Lung (tissue), 12 donors: ENCODE results near the gene MEF2C. TPM values are rescaled to one million over a fixed set of nuclear protein-coding genes. Genes with fewer than 3 reads are reported as not detected.

Source experiments
- ATAC-seq: fragments of 200-7000 bp; cut with Tn5 transposase; one replicate; pipeline ENCODE4 v1.9.1; 2020; ENCODE audit warnings: moderate number of reproducible peaks; ENCODE audit not compliant: insufficient read depth, low FRiP score
- DNase-seq, 3 donors: peaks; one replicate each; pipeline ENCODE4 v3.0.0-alpha.2; 2013 to 2017
- H3K27ac ChIP-seq, 2 donors: one replicate each; pipeline ENCODE4 v1.5.1; 2013; ENCODE audit warnings: mild to moderate bottlenecking in 2 of 2, moderate library complexity in 2 of 2, control low read depth in 1 of 2, inconsistent platforms in 1 of 2, low read depth in 1 of 2, low read length in 1 of 2
- H3K27me3 ChIP-seq, 3 donors: one replicate each; pipeline ENCODE4 v1.5.1; 2013; ENCODE audit warnings: low read length in 2 of 3; ENCODE audit not compliant: control insufficient read depth in 3 of 3, insufficient read depth in 3 of 3
- H3K36me3 ChIP-seq, 4 donors: one replicate each; pipeline ENCODE4 v1.5.1; 2013; ENCODE audit warnings: low read length in 4 of 4, mild to moderate bottlenecking in 1 of 4, moderate library complexity in 1 of 4; ENCODE audit not compliant: control insufficient read depth in 4 of 4, insufficient read depth in 4 of 4
- H3K4me1 ChIP-seq, 5 donors: one replicate each; pipeline ENCODE4 v1.5.1; 2013; ENCODE audit warnings: low read length in 5 of 5, mild to moderate bottlenecking in 2 of 5, moderate library complexity in 1 of 5; ENCODE audit not compliant: control insufficient read depth in 5 of 5, insufficient read depth in 5 of 5
- H3K4me3 ChIP-seq: one replicate; pipeline ENCODE4 v1.5.1; 2013; ENCODE audit warnings: mild to moderate bottlenecking, control low read depth, moderate library complexity
- H3K9ac ChIP-seq, 2 donors: one replicate each; pipeline ENCODE4 v1.5.1; 2013; ENCODE audit warnings: low read length in 2 of 2, control low read depth in 1 of 2; ENCODE audit not compliant: insufficient read depth in 1 of 2
- H3K9me3 ChIP-seq, 4 donors: one replicate each; pipeline ENCODE4 v1.5.1; 2013; ENCODE audit warnings: low read length in 3 of 4, mild to moderate bottlenecking in 1 of 4, moderate library complexity in 1 of 4; ENCODE audit not compliant: control insufficient read depth in 4 of 4, insufficient read depth in 3 of 4
- WGBS, 2 donors: extraction: QIAGEN DNeasy Blood & Tissue Kit; methylation state at CpG; one replicate each; pipeline ENCODE4 v1.1.7; 2013; 5-methylcytosine and 5-hydroxymethylcytosine counted together
- polyA plus RNA-seq, 2 donors: library from polyadenylated mRNA; stranded (reverse); fragments of 200-250 nt; gene quantifications; one replicate each; pipeline ENCODE4 v1.2.1, GENCODE V29; 2013
- total RNA-seq, 2 donors: library from RNA; depleted of rRNA in 1 of 2; stranded (reverse); fragments of >200 nt in 1 of 2; gene quantifications; one replicate each; pipeline ENCODE4 v1.2.1, GENCODE V29; 2014 to 2021
- TF ChIP-seq, protein P1 (sequence below): IDR thresholded peaks from 2 replicates; pipeline ENCODE4 v1.5.1; 2012; ENCODE audit warnings: mild to moderate bottlenecking; ENCODE audit errors: control extremely low read depth, extremely low read depth
- donor health status: control.
- donor health status: control.
- donor health status: Bipolar disorder and iron deficiency.
- donor health status: healthy.
- donor health status: DM: yes; HTN: yes; CAD: no.

The MEF2C gene
- total and polyA plus RNA-seq, 4 donors: 9.1 to 138 (median 28.8) TPM

- TF ChIP-seq, protein P1, sequence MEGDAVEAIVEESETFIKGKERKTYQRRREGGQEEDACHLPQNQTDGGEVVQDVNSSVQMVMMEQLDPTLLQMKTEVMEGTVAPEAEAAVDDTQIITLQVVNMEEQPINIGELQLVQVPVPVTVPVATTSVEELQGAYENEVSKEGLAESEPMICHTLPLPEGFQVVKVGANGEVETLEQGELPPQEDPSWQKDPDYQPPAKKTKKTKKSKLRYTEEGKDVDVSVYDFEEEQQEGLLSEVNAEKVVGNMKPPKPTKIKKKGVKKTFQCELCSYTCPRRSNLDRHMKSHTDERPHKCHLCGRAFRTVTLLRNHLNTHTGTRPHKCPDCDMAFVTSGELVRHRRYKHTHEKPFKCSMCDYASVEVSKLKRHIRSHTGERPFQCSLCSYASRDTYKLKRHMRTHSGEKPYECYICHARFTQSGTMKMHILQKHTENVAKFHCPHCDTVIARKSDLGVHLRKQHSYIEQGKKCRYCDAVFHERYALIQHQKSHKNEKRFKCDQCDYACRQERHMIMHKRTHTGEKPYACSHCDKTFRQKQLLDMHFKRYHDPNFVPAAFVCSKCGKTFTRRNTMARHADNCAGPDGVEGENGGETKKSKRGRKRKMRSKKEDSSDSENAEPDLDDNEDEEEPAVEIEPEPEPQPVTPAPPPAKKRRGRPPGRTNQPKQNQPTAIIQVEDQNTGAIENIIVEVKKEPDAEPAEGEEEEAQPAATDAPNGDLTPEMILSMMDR: no peak
- no peak overlapping the region for H3K9ac ChIP-seq
- no peak overlapping the region for H3K27ac ChIP-seq
- peaks cover 0 to 6% (median 3%) of the 10 kb centered on the region in 4 donors for H3K36me3 ChIP-seq
- H3K4me1 ChIP-seq: peaks cover 0 to 5% (median 0%) of the 10 kb centered on the region in 5 donors
- 76 to 81% methylated on average over 2 of the region's 2 CpGs for WGBS, 2 donors
- H3K27me3 ChIP-seq: no peaks in the 10 kb centered on the region
- no peaks in the 10 kb centered on the region for H3K9me3 ChIP-seq
- no peak for DNase-seq
- no peak overlapping the region for H3K4me3 ChIP-seq
- ATAC-seq: no peak
These were observed 74.8 kb downstream of the MEF2C start for GRCh38 chr5:88808153-88808552.

DNA sequence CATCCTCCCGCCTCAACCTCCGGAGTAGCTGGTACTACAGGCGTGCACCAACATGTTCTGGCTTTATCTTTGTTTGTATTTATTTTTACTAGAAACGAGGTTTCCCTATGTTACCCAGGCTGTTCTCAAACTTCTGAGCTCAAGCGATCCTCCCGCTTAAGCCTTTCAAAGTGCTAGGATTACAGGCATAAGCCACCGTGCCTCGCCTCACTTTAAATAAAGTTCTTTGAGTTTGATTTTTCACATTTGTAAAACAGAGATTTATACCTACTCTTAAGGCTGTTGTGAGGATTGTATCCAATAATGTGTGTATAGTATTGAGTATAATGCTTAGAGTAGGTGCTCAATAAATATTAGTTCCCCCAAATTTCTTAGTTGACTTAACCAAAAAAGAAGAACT, 75.7 kb downstream of the MEF2C start:
- ATAC-seq: no peak
- TF ChIP-seq, protein P1: no peak
- no peak for DNase-seq
- H3K27ac ChIP-seq: no peak overlapping the region
- H3K27me3 ChIP-seq: no peaks in the 10 kb centered on the region
- no peak overlapping the region for H3K4me3 ChIP-seq
- no peak overlapping the region for H3K9ac ChIP-seq
- no peaks in the 10 kb centered on the region for H3K9me3 ChIP-seq
- peaks cover 0 to 2% (median 0%) of the 10 kb centered on the region in 5 donors for H3K4me1 ChIP-seq
- WGBS, 2 donors: 95 to 98% methylated on average over 8 of the region's 8 CpGs
- H3K36me3 ChIP-seq: peaks cover 0 to 7% (median 3%) of the 10 kb centered on the region in 4 donors

DNA sequence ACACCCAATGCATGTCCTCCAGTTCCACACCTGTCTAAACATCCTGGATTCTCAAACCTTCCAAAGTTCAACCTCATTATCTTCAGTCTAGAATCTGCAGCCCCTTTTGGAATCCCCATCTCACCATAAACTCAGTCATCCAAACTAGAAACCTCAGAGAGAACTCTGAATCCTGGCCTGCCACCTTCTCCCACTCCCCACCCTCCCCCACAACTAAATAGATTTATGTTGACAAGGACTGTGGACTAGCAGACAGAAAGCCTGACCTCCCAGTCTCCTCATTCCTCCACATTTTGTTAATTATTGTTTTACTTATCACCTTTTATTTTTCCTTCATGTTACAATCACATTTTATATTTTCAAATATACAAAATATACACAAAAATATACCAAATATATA, 76.6 kb downstream of the MEF2C start:
- no peak overlapping the region for H3K9ac ChIP-seq
- no peak for ATAC-seq
- peaks cover 0 to 8% (median 3%) of the 10 kb centered on the region in 4 donors for H3K36me3 ChIP-seq
- no peak overlapping the region for H3K27ac ChIP-seq
- H3K4me3 ChIP-seq: no peak overlapping the region
- no peak for DNase-seq
- TF ChIP-seq, protein P1: no peak
- H3K27me3 ChIP-seq: no peaks in the 10 kb centered on the region
- H3K9me3 ChIP-seq: no peaks in the 10 kb centered on the region
- peaks cover 0 to 2% (median 0%) of the 10 kb centered on the region in 5 donors for H3K4me1 ChIP-seq

DNA sequence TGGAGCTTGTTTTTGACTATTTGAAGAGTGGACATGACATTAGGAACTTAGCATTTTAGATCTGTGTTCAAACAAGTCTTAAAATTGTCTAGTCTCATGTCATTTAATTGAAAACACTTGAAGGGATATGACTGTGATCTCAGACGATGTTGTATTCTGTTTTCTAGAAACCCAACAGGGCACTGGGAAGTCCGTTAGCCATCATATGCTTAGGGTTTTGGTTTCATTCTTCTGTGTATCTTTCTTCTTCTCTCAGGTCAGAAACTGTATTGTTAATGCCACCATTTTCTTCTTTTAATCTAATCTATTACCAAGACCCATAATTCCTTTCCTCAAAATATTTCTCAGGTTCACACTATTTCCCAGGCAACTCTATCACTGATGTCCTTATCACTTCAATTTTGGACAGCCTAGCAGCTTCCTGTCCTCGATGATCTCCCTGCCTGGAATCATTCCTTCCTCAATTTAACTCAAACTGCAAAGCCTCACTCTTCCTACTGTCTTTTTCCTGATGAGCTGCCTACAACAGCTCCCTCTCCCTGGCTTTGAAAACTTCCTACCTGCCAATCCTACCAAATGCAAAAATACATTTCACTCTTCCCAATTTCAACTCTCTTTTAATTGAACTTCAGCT, 77.7 kb downstream of the MEF2C start:
- TF ChIP-seq, protein P1: no peak
- no peaks in the 10 kb centered on the region for H3K9me3 ChIP-seq
- H3K36me3 ChIP-seq: peaks cover 0 to 8% (median 3%) of the 10 kb centered on the region in 4 donors
- WGBS, 2 donors: 57 to 60% methylated on average over 3 of the region's 3 CpGs
- H3K4me1 ChIP-seq: peaks cover 0 to 2% (median 0%) of the 10 kb centered on the region in 5 donors
- DNase-seq (no peak), ATAC-seq (no peak)
- H3K27ac ChIP-seq: no peak overlapping the region
- no peak overlapping the region for H3K4me3 ChIP-seq
- H3K9ac ChIP-seq: no peak overlapping the region
- H3K27me3 ChIP-seq: no peaks in the 10 kb centered on the region
